Activated T-helper 9 cell treated with anti-CD3 and anti-CD28 coated beads, Interleukin-2, amount 50 U/mL, for 16 hours (primary cell): ENCODE measurements around the gene NDUFB11.

Experiments used
- DNase-seq: peaks from one replicate; pipeline ENCODE4 v3.0.0-alpha.2; 2020; ENCODE audit warnings: low read depth

NDUFB11 gene

GRCh38 chrX:47144626-47145394 lies at the start of gene NDUFB11, which contains the start of gene RBM10:
TSS of gene NDUFB11 (minus strand) at chrX:47144702. CDS start at chrX:47144679, 23 bp downstream.
TSS of gene RBM10 (plus strand) at chrX:47145221. CDS start at chrX:47147482, 2,261 bp downstream.
- peak; percentile 84 for DNase-seq

- DNase-seq, result peak; percentile 94
Observed at GRCh38 chrX:47193475-47194193, 49.1 kb upstream of the NDUFB11 start, which contains the start of gene UBA1. TSS of gene UBA1 (plus strand) at chrX:47193829. CDS start at chrX:47198803, 4,974 bp downstream.

GRCh38 chrX:47191806-47192401 lies 47.4 kb upstream of the NDUFB11 start:
- no peak for DNase-seq

- DNase-seq, result peak; percentile 35
Observed at GRCh38 chrX:47191331-47191730, 46.8 kb upstream of the NDUFB11 start.

GRCh38 chrX:47190445-47191269 lies 46.2 kb upstream of the NDUFB11 start:
- DNase-seq, result peak; percentile 74

GRCh38 chrX:47189906-47190305 lies 45.4 kb upstream of the NDUFB11 start:
- DNase-seq, result no peak

- DNase-seq, result no peak
Observed at GRCh38 chrX:47187106-47187677, 42.7 kb upstream of the NDUFB11 start.

GRCh38 chrX:47186096-47186740 lies 41.7 kb upstream of the NDUFB11 start:
- DNase-seq, result no peak

GRCh38 chrX:47185241-47185640 lies 40.7 kb upstream of the NDUFB11 start:
- DNase-seq, result no peak

- no peak for DNase-seq
Observed at GRCh38 chrX:47184486-47184885, 40.0 kb upstream of the NDUFB11 start.

- no peak for DNase-seq
Observed at GRCh38 chrX:47182106-47182700, 37.7 kb upstream of the NDUFB11 start.

- no peak for DNase-seq
Observed at GRCh38 chrX:47181301-47181700, 36.8 kb upstream of the NDUFB11 start.

GRCh38 chrX:47180346-47180745 lies 35.8 kb upstream of the NDUFB11 start:
- DNase-seq, result no peak

- DNase-seq, result no peak
Observed at GRCh38 chrX:47179928-47180255, 35.4 kb upstream of the NDUFB11 start.

GRCh38 chrX:47179221-47179927 lies 34.9 kb upstream of the NDUFB11 start:
- DNase-seq, result no peak

- no peak for DNase-seq
Observed at GRCh38 chrX:47178337-47178736, 33.8 kb upstream of the NDUFB11 start.

- DNase-seq, result no peak
Observed at GRCh38 chrX:47177079-47177478, 32.6 kb upstream of the NDUFB11 start.

GRCh38 chrX:47176101-47176740 lies 31.7 kb upstream of the NDUFB11 start:
- DNase-seq, result no peak

- DNase-seq, result no peak
Observed at GRCh38 chrX:47175588-47175980, 31.1 kb upstream of the NDUFB11 start.
